H1 (cell line): ENCODE data around the gene TMEM222.
"Not testable (repeated sequence)": the region's sequence is repeated elsewhere in the genome, so short reads cannot be mapped to it uniquely, and the experiment has no call there.

Experiments
- NANOG ChIP-seq: IDR thresholded peaks from 2 replicates; pipeline ENCODE4 v1.6.1; 2011; ENCODE audit warnings: low read length, low read depth, mild to moderate bottlenecking, inconsistent platforms; ENCODE audit not compliant: insufficient read depth, poor library complexity, severe bottlenecking
- POLR2A ChIP-seq, 2 experiments: IDR thresholded peaks; 1 replicate in 1 of 2; 2 replicates in 1 of 2; pipeline ENCODE4 v1.6.1; 2011; ENCODE audit warnings: low read depth in 2 of 2, low read length in 2 of 2, mild to moderate bottlenecking in 2 of 2; ENCODE audit errors: control extremely low read depth in 1 of 2
- POLR2AphosphoS5 ChIP-seq: IDR thresholded peaks from 2 replicates; pipeline ENCODE4 v1.6.1; 2011; ENCODE audit warnings: low read depth, low read length

DNA sequence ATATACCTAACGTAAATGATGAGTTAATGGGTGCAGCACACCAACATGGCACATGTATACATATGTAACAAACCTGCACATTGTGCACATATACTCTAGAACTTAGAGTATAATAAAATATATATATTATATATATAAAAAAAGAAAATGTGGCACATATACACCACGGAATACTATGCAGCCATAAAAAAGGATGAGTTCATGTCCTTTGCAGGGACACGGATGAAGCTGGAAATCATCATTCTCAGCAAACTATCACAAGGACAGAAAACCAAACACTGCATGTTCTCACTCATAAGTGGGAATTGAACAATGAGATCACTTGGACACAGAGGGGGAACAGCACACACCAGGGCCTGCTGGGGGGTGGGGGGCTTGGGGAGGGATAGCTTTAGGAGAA, 62.8 kb downstream of the TMEM222 start:
- TF ChIP-seq NANOG; POLR2AphosphoS5; POLR2A (IDR thresholded peaks at IDR 0.05; ENCODE audit: control extremely low read depth in 1 of 2, low read depth in 2 of 2, low read length in 2 of 2): not testable (repeated sequence)
